ENCODE measurements around the gene SAP130. TPM values are rescaled to one million over a fixed set of nuclear protein-coding genes. Genes with fewer than 3 reads are reported as not detected.

Gene SAP130
- total and polyA plus RNA-seq, 4 donors, result 5.2 to 22.5 (median 7.0) TPM

- Histone ChIP-seq H3K27me3 (ENCODE audit: control insufficient read depth in 3 of 3, insufficient read depth in 3 of 3, low read length in 2 of 3) (no peaks in the 10 kb centered on the region), H3K9ac (ENCODE audit: insufficient read depth in 1 of 2, low read length in 2 of 2) (no peak overlapping the region), H3K4me1 (ENCODE audit: control insufficient read depth in 5 of 5, insufficient read depth in 5 of 5, low read length in 5 of 5) (no peaks in the 10 kb centered on the region), H3K9me3 (ENCODE audit: control insufficient read depth in 4 of 4, insufficient read depth in 3 of 4, low read length in 3 of 4) (no peaks in the 10 kb centered on the region), H3K27ac (ENCODE audit: low read depth in 1 of 2, low read length in 1 of 2) (no peak overlapping the region), H3K36me3 (ENCODE audit: control insufficient read depth in 4 of 4, insufficient read depth in 4 of 4, low read length in 4 of 4) (peaks cover 24 to 40% (median 31%) of the 10 kb centered on the region in 4 donors), H3K4me3 (no peak overlapping the region)
- WGBS, 2 donors, result 90 to 93% methylated on average over 6 of the region's 6 CpGs
- TF ChIP-seq CTCF (IDR thresholded peaks at IDR 0.05; ENCODE audit: control extremely low read depth, extremely low read depth), result no peak
- ATAC-seq (ENCODE audit: insufficient read depth, low FRiP score), result no peak
- DNase-seq, result no peak
Measured at GRCh38 chr2:128003463-128003862, 24.4 kb downstream of the SAP130 start.

- DNase-seq, result no peak
- WGBS, 2 donors, result 93 to 97% methylated on average over 9 of the region's 9 CpGs
Measured at GRCh38 chr2:127996160-127996559, 31.7 kb downstream of the SAP130 start.

GRCh38 chr2:127995725-127996124, 32.1 kb downstream of the SAP130 start:
- no peak for ATAC-seq (ENCODE audit: insufficient read depth, low FRiP score)
- DNase-seq, result no peak
- Histone ChIP-seq H3K9ac (ENCODE audit: insufficient read depth in 1 of 2, low read length in 2 of 2) (no peak overlapping the region), H3K27ac (ENCODE audit: low read depth in 1 of 2, low read length in 1 of 2) (no peak overlapping the region), H3K27me3 (ENCODE audit: control insufficient read depth in 3 of 3, insufficient read depth in 3 of 3, low read length in 2 of 3) (no peaks in the 10 kb centered on the region), H3K9me3 (ENCODE audit: control insufficient read depth in 4 of 4, insufficient read depth in 3 of 4, low read length in 3 of 4) (no peaks in the 10 kb centered on the region), H3K4me1 (ENCODE audit: control insufficient read depth in 5 of 5, insufficient read depth in 5 of 5, low read length in 5 of 5) (peaks cover 0 to 2% (median 0%) of the 10 kb centered on the region in 5 donors), H3K4me3 (no peak overlapping the region), H3K36me3 (ENCODE audit: control insufficient read depth in 4 of 4, insufficient read depth in 4 of 4, low read length in 4 of 4) (peaks cover 32 to 41% (median 38%) of the 10 kb centered on the region in 4 donors)
- no peak for TF ChIP-seq CTCF (IDR thresholded peaks at IDR 0.05; ENCODE audit: control extremely low read depth, extremely low read depth)
- 94 to 95% methylated on average over 7 of the region's 7 CpGs for WGBS, 2 donors

More at GRCh38 chr2:127996160-127996559, 31.7 kb downstream of the SAP130 start:
- ATAC-seq (ENCODE audit: insufficient read depth, low FRiP score), result no peak
- Histone ChIP-seq H3K27ac (ENCODE audit: low read depth in 1 of 2, low read length in 1 of 2) (no peak overlapping the region), H3K9ac (ENCODE audit: insufficient read depth in 1 of 2, low read length in 2 of 2) (no peak overlapping the region), H3K27me3 (ENCODE audit: control insufficient read depth in 3 of 3, insufficient read depth in 3 of 3, low read length in 2 of 3) (no peaks in the 10 kb centered on the region), H3K4me1 (ENCODE audit: control insufficient read depth in 5 of 5, insufficient read depth in 5 of 5, low read length in 5 of 5) (peaks cover 0 to 2% (median 0%) of the 10 kb centered on the region in 5 donors), H3K4me3 (no peak overlapping the region), H3K36me3 (ENCODE audit: control insufficient read depth in 4 of 4, insufficient read depth in 4 of 4, low read length in 4 of 4) (peaks cover 34 to 44% (median 38%) of the 10 kb centered on the region in 4 donors), H3K9me3 (ENCODE audit: control insufficient read depth in 4 of 4, insufficient read depth in 3 of 4, low read length in 3 of 4) (no peaks in the 10 kb centered on the region)
- TF ChIP-seq CTCF (IDR thresholded peaks at IDR 0.05; ENCODE audit: control extremely low read depth, extremely low read depth), result no peak

GRCh38 chr2:127993659-127994058, 34.2 kb downstream of the SAP130 start:
- H3K36me3 ChIP-seq (ENCODE audit: control insufficient read depth in 4 of 4, insufficient read depth in 4 of 4, low read length in 4 of 4), result peaks cover 21 to 32% (median 31%) of the 10 kb centered on the region in 4 donors
- H3K4me3 ChIP-seq, result no peak overlapping the region
- no peak overlapping the region for H3K9ac ChIP-seq (ENCODE audit: insufficient read depth in 1 of 2, low read length in 2 of 2)
- no peak for TF ChIP-seq CTCF (IDR thresholded peaks at IDR 0.05; ENCODE audit: control extremely low read depth, extremely low read depth)
- DNase-seq (no peak), ATAC-seq (ENCODE audit: insufficient read depth, low FRiP score) (no peak)
- 85 to 88% methylated on average over 2 of the region's 2 CpGs for WGBS, 2 donors
- H3K9me3 ChIP-seq (ENCODE audit: control insufficient read depth in 4 of 4, insufficient read depth in 3 of 4, low read length in 3 of 4), result no peaks in the 10 kb centered on the region
- H3K27ac ChIP-seq (ENCODE audit: low read depth in 1 of 2, low read length in 1 of 2), result no peak overlapping the region
- H3K27me3 ChIP-seq (ENCODE audit: control insufficient read depth in 3 of 3, insufficient read depth in 3 of 3, low read length in 2 of 3), result no peaks in the 10 kb centered on the region
- H3K4me1 ChIP-seq (ENCODE audit: control insufficient read depth in 5 of 5, insufficient read depth in 5 of 5, low read length in 5 of 5), result peaks cover 0 to 2% (median 0%) of the 10 kb centered on the region in 5 donors

Data from lung (tissue), 12 donors.